HepG2 (cell line): ENCODE measurements around the gene VPS13D. TPM values are rescaled to one million over a fixed set of nuclear protein-coding genes. Genes with fewer than 3 reads are reported as not detected.

Experiments
- ATAC-seq: fragments of 200-7000 bp; cut with Tn5 transposase; 3 replicates; pipeline ENCODE4 v1.9.1; 2020; ENCODE audit warnings: mild to moderate bottlenecking, moderate library complexity
- BruUV-seq: library from RNA; stranded (reverse); fragments of 400-500 nt; replicated peaks from 2 replicates; lab custom pipeline; 2021; lab: Mats Ljungman, UMichigan
- CTCF ChIA-PET: fragments of 300-600 bp; formaldehyde crosslinking; extraction: SDS; loops from one replicate; lab custom pipeline; 2021; ENCODE audit warnings: low total read pairs, inconsistent platforms, low intra/inter-chr PET ratio; lab: Yijun Ruan, JAX
- POLR2A ChIA-PET: fragments of 350-600 bp; sonication (Branson Sonifier 250); formaldehyde crosslinking; loops from one replicate; lab custom pipeline; 2020; ENCODE audit warnings: antibody characterized with exemption, inconsistent platforms; lab: Yijun Ruan, JAX
- DNase-seq: peaks from one replicate; pipeline ENCODE4 v3.0.0-alpha.2; 2015; ENCODE audit warnings: low spot score
- FAIRE-seq: peaks from 3 replicates; lab custom pipeline; 2011; peaks lifted over from hg19 to GRCh38; lab: Jason Lieb, UNC
- H2AFZ ChIP-seq: one replicate; pipeline ENCODE4 v1.6.1; 2011; ENCODE audit warnings: low read length, inconsistent platforms
- H3K27ac ChIP-seq: fragments of 300-600 bp; 3 replicates; pipeline ENCODE4 v1.8.0; 2011; ENCODE audit warnings: mixed run types, mild to moderate bottlenecking, mixed read lengths, low read length, inconsistent platforms; ENCODE audit not compliant: insufficient read depth; ENCODE audit errors: extremely low read length
- H3K27me3 ChIP-seq, 2 experiments: fragments of 200-600 bp in 1 of 2; 2 replicates in 1 of 2; 3 replicates in 1 of 2; pipeline versions ENCODE4 v1.6.0 to v1.8.0; 2011; ENCODE audit warnings: low read length in 2 of 2, mild to moderate bottlenecking in 2 of 2, moderate library complexity in 2 of 2, inconsistent platforms in 1 of 2; ENCODE audit not compliant: insufficient read depth in 2 of 2, control insufficient read depth in 1 of 2
- H3K36me3 ChIP-seq, 2 experiments: fragments of 200-600 bp in 1 of 2; replicated peaks in 1 of 2; 2 replicates in 1 of 2; 3 replicates in 1 of 2; pipeline versions ENCODE4 v1.5.1 to v1.8.0; 2011; ENCODE audit warnings: low read length in 2 of 2, inconsistent platforms in 1 of 2; ENCODE audit not compliant: insufficient read depth in 2 of 2, control insufficient read depth in 1 of 2
- H3K4me1 ChIP-seq: 2 replicates; pipeline ENCODE4 v1.5.1; 2012; ENCODE audit warnings: low read length, inconsistent platforms; ENCODE audit not compliant: insufficient read depth
- H3K4me2 ChIP-seq: 2 replicates; pipeline ENCODE4 v1.6.0; 2011; ENCODE audit warnings: low read depth, low read length, inconsistent platforms
- H3K4me3 ChIP-seq, 3 experiments: fragments of 200-600 bp in 1 of 3; sonication (generic), shearing (Covaris generic) in 1 of 3; replicated peaks in 1 of 3; 2 replicates each; pipeline ENCODE4 v1.5.1; 2011 to 2016; ENCODE audit warnings: low read length in 3 of 3, inconsistent platforms in 2 of 3, low read depth in 2 of 3, mild to moderate bottlenecking in 2 of 3, control low read depth in 1 of 3, mixed read lengths in 1 of 3; ENCODE audit not compliant: insufficient read depth in 1 of 3
- H3K79me2 ChIP-seq: one replicate; pipeline ENCODE4 v1.6.1; 2011; ENCODE audit warnings: low read length, inconsistent platforms; ENCODE audit not compliant: insufficient read depth
- H3K9ac ChIP-seq: 2 replicates; pipeline ENCODE4 v1.6.0; 2011; ENCODE audit warnings: mild to moderate bottlenecking, low read depth, low read length, inconsistent platforms; ENCODE audit not compliant: insufficient read depth
- H3K9me3 ChIP-seq: 2 replicates; pipeline ENCODE4 v1.5.1; 2012; ENCODE audit warnings: mild to moderate bottlenecking, low read length
- H4K20me1 ChIP-seq: 2 replicates; pipeline ENCODE4 v1.6.0; 2011; ENCODE audit warnings: inconsistent platforms, mild to moderate bottlenecking, low read length, moderate library complexity; ENCODE audit not compliant: insufficient read depth
- FOXA1 ChIP-seq, 2 experiments: fragments of 450-650 bp in 1 of 2; sonication (generic) in 1 of 2; formaldehyde crosslinking in 1 of 2; IDR thresholded peaks; 2 replicates each; pipeline versions ENCODE4 v1.4.0 to v1.6.1; 2016 to 2020; ENCODE audit warnings: missing genetic modification reagents in 1 of 2
- HNRNPL ChIP-seq: fragments of 200-400 bp; formaldehyde crosslinking; IDR thresholded peaks from 2 replicates; pipeline ENCODE4 v1.6.1; 2017; ENCODE audit warnings: mild to moderate bottlenecking, low read depth, low read length
- KLF12 ChIP-seq: sonication (generic); formaldehyde crosslinking; IDR thresholded peaks from 2 replicates; pipeline ENCODE4 v1.4.0; 2020; ENCODE audit warnings: missing genetic modification reagents, borderline replicate concordance
- MAFF ChIP-seq: IDR thresholded peaks from 2 replicates; pipeline ENCODE4 v1.6.1; 2011; ENCODE audit warnings: low read depth, low read length, improper control_type of control experiment
- MATR3 ChIP-seq: sonication (generic); formaldehyde crosslinking; IDR thresholded peaks from 2 replicates; pipeline ENCODE4 v1.4.0; 2020; ENCODE audit warnings: missing genetic modification reagents
- PATZ1 ChIP-seq: sonication (generic); formaldehyde crosslinking; IDR thresholded peaks from 2 replicates; pipeline ENCODE4 v1.4.0; 2020; ENCODE audit warnings: missing genetic modification reagents
- PRDM15 ChIP-seq: sonication (generic); formaldehyde crosslinking; IDR thresholded peaks from 2 replicates; pipeline ENCODE4 v1.4.0; 2020; ENCODE audit warnings: missing genetic modification reagents
- YEATS4 ChIP-seq: sonication (generic); formaldehyde crosslinking; IDR thresholded peaks from 2 replicates; pipeline ENCODE4 v1.4.0; 2020; ENCODE audit warnings: missing genetic modification reagents, borderline replicate concordance
- ZFX ChIP-seq: sonication (generic); formaldehyde crosslinking; IDR thresholded peaks from 2 replicates; pipeline ENCODE4 v1.4.0; 2020; ENCODE audit warnings: mild to moderate bottlenecking, low read depth, missing genetic modification reagents, moderate library complexity
- ZNF143 ChIP-seq: sonication (generic); formaldehyde crosslinking; IDR thresholded peaks from 2 replicates; pipeline ENCODE4 v1.4.0; 2020; ENCODE audit warnings: missing genetic modification reagents
- ZNF44 ChIP-seq: sonication (generic); formaldehyde crosslinking; IDR thresholded peaks from 2 replicates; pipeline ENCODE4 v1.5.1; 2020; ENCODE audit warnings: mild to moderate bottlenecking, missing genetic modification reagents
- ZNF530 ChIP-seq: sonication (generic); formaldehyde crosslinking; IDR thresholded peaks from 2 replicates; pipeline ENCODE4 v1.5.0; 2020; ENCODE audit warnings: low read depth, mild to moderate bottlenecking, missing genetic modification reagents
- ZNF569 ChIP-seq: sonication (generic); formaldehyde crosslinking; IDR thresholded peaks from 2 replicates; pipeline ENCODE4 v1.5.0; 2020; ENCODE audit warnings: mild to moderate bottlenecking, missing genetic modification reagents, moderate library complexity, borderline replicate concordance
- ZNF770 ChIP-seq: sonication (generic); formaldehyde crosslinking; IDR thresholded peaks from 2 replicates; pipeline ENCODE4 v1.5.0; 2020; ENCODE audit warnings: mild to moderate bottlenecking, missing genetic modification reagents
- WGBS: methylation state at CpG from one replicate; pipeline ENCODE4 v1.1.6; 2017; ENCODE audit warnings: low lambda C conversion rate; 5-methylcytosine and 5-hydroxymethylcytosine counted together
- in situ Hi-C: cut with HindIII; loops from 2 replicates; pipeline ENCODE4 v1.10.0; 2017; ENCODE audit warnings: low pct_unique_long_range_greater_than_20kb; ENCODE audit not compliant: extremely low pct_ligation_motif_present
- intact Hi-C: fragments of 100-400 bp; cut with micrococcal nuclease; formaldehyde crosslinking; loops from one replicate; pipeline ENCODE4 v1.10.0; 2022; ENCODE audit not compliant: unreplicated experiment
- polyA plus RNA-seq, 8 experiments: library from polyadenylated mRNA; depleted of rRNA in 3 of 8; stranded (reverse) in 7 of 8; unstranded in 1 of 8; fragments of >200 nt; fragmentation: Illumina TruSeq in 4 of 8; extraction: Trizol in 4 of 8; gene quantifications; 2 replicates each; pipeline versions ENCODE4 v1.2.1 to v1.2.3, GENCODE V29; 2011 to 2016; ENCODE audit warnings: low read depth in 4 of 8, missing spikeins in 1 of 8, mixed read lengths in 1 of 8; ENCODE audit not compliant: insufficient read depth in 1 of 8
- total RNA-seq, 5 experiments: library from RNA; depleted of rRNA; stranded (reverse); fragments of >200 nt; fragmentation: Illumina TruSeq; extraction: Trizol; gene quantifications; 2 replicates each; pipeline ENCODE4 v1.2.3, GENCODE V29; 2016; ENCODE audit warnings: low read depth in 1 of 5

VPS13D gene
- total and polyA plus RNA-seq, 2 of the 13 experiments (the other 11 are each of a cell fraction or from before 2014, with no cell fraction given) = 8.6 to 13.9 TPM

- no peak overlapping the region for H3K4me2 ChIP-seq
- in situ Hi-C loops = no loop called here
- no peak overlapping the region for H3K4me3 ChIP-seq
- no peak overlapping the region for H2AFZ ChIP-seq
- no peaks in the 10 kb centered on the region for H3K36me3 ChIP-seq
- H3K27ac ChIP-seq = no peak overlapping the region
- H3K4me1 ChIP-seq = peaks cover 61% of the 10 kb centered on the region
- no peaks in the 10 kb centered on the region for H3K79me2 ChIP-seq
- peaks cover 2 to 14% of the 10 kb centered on the region in 2 experiments; a peak in 2 of 5 replicates for H3K27me3 ChIP-seq
- intact Hi-C loops = no loop called here
- no peak for FAIRE-seq
- H3K9me3 ChIP-seq = no peaks in the 10 kb centered on the region
- BruUV-seq = no TSS peak
- WGBS = 40% methylated on average over 13 of the region's 20 CpGs
- ChIA-PET POLR2A (interaction anchor here (0.6 kb wide), 1 partner anchor 70 kb away, joined by 3 read pairs; the partner anchor contains the start of gene DHRS3), CTCF (no interaction called here)
- ATAC-seq = peak; percentile 36; the same call in 2 of the 3 replicates
- DNase-seq = no peak
- no peaks in the 10 kb centered on the region for H4K20me1 ChIP-seq
- H3K9ac ChIP-seq = no peak overlapping the region
- TF ChIP-seq MAFF (no peak), ZNF770 (CRISPR knock-in tag) (no peak), MATR3 (CRISPR knock-in tag) (no peak), ZNF569 (CRISPR knock-in tag) (no peak), ZFX (CRISPR knock-in tag) (peak; percentile 19), HNRNPL (peak; percentile 89), ZNF530 (CRISPR knock-in tag) (no peak), PRDM15 (CRISPR knock-in tag) (no peak), KLF12 (no peak), YEATS4 (no peak), FOXA1 (IDR thresholded peaks at IDR 0.05) (no peak), FOXA1 (CRISPR knock-in tag; IDR thresholded peaks at IDR 0.05) (no peak), ZNF44 (CRISPR knock-in tag) (no peak), ZNF143 (no peak), PATZ1 (CRISPR knock-in tag) (0 out of 2 replicates have a peak, but pooled peaks have one; percentile 14)
These were observed 317.9 kb downstream of the VPS13D start for GRCh38 chr1:12547586-12548225.
